Measurements from ENCODE around the gene MRPL20. TPM values are rescaled to one million over a fixed set of nuclear protein-coding genes. Genes with fewer than 3 reads are reported as not detected.

MRPL20 gene
- total RNA-seq, 1 donor from 2014 or later, result 86.9 TPM

DNA sequence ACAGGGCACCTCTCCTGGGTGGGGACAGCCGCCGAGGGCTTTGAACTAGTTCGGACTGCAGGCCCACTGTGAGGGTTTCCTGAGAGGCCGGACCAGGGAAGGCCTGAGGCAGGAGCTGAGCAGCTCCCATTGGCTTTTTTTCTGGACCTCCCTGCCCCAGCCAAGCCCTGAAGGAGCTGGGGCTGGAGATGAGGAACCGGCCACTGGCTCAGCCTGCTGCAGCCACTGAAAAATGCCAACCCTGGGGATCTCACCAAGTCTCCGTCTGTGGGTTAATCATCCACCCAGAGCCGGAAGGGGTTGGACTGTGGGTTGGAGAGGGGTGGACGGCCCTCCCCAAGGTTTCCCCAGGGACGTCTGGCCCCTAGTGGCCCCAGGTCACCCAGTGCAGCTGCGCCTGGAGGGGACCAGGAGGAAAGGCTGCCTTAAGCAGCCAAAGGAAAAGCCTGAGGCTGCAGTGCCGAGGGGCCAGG lies 30.8 kb upstream of the MRPL20 start:
- no peaks in the 10 kb centered on the region for H3K27me3 Mint-ChIP-seq (ENCODE audit: unreplicated experiment)
- DNase-seq (ENCODE audit: extremely low spot score, unreplicated experiment), result no peak

DNA sequence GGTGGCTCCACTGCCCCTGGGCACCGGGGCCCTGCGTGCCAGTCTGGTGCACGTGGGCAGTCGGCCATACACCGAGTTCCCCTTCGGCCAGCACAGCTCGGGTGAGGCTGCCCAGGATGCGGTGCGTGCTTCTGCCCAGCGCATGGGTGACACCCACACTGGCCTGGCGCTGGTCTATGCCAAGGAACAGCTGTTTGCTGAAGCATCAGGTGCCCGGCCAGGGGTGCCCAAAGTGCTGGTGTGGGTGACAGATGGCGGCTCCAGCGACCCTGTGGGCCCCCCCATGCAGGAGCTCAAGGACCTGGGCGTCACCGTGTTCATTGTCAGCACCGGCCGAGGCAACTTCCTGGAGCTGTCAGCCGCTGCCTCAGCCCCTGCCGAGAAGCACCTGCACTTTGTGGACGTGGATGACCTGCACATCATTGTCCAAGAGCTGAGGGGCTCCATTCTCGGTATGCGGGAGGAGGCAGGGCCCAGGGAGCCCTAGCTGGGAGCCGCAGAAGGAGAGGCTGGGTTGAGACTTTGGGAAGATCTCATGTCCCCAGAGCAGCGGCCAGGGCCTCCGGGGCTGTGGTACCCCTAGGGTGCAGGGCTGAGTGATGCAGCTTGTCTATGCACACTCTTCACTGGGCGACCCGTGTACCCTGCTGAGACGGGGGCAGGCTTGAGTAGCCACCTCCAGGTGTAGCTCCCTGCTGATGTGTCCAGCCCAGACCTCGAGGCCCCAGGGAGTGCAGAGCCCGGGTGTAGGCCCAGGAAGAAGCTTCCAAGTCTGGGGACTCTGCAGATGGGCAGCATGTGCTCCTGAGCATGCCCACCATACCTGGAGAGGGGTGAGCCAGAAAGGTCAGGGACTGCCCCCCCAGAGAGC lies 30.2 kb upstream of the MRPL20 start:
- H3K4me3 Mint-ChIP-seq (ENCODE audit: unreplicated experiment), result no peak overlapping the region
- no peak for DNase-seq (ENCODE audit: extremely low spot score, unreplicated experiment)
- TF ChIP-seq, protein P1, sequence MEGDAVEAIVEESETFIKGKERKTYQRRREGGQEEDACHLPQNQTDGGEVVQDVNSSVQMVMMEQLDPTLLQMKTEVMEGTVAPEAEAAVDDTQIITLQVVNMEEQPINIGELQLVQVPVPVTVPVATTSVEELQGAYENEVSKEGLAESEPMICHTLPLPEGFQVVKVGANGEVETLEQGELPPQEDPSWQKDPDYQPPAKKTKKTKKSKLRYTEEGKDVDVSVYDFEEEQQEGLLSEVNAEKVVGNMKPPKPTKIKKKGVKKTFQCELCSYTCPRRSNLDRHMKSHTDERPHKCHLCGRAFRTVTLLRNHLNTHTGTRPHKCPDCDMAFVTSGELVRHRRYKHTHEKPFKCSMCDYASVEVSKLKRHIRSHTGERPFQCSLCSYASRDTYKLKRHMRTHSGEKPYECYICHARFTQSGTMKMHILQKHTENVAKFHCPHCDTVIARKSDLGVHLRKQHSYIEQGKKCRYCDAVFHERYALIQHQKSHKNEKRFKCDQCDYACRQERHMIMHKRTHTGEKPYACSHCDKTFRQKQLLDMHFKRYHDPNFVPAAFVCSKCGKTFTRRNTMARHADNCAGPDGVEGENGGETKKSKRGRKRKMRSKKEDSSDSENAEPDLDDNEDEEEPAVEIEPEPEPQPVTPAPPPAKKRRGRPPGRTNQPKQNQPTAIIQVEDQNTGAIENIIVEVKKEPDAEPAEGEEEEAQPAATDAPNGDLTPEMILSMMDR (IDR thresholded peaks at IDR 0.05), result no peak
- no peaks in the 10 kb centered on the region for H3K36me3 Mint-ChIP-seq (ENCODE audit: unreplicated experiment)
- no peak overlapping the region for H3K27ac Mint-ChIP-seq (ENCODE audit: unreplicated experiment)
- no peaks in the 10 kb centered on the region for H3K9me3 Mint-ChIP-seq (ENCODE audit: unreplicated experiment)
- H3K4me1 Mint-ChIP-seq (ENCODE audit: unreplicated experiment), result peaks cover 30% of the 10 kb centered on the region
- H3K27me3 Mint-ChIP-seq (ENCODE audit: unreplicated experiment), result no peaks in the 10 kb centered on the region

More for the DNA sequence above, 30.8 kb upstream of the MRPL20 start:
- H3K9me3 Mint-ChIP-seq (ENCODE audit: unreplicated experiment), result no peaks in the 10 kb centered on the region
- no peaks in the 10 kb centered on the region for H3K36me3 Mint-ChIP-seq (ENCODE audit: unreplicated experiment)
- no peak overlapping the region for H3K27ac Mint-ChIP-seq (ENCODE audit: unreplicated experiment)
- H3K4me1 Mint-ChIP-seq (ENCODE audit: unreplicated experiment), result peaks cover 24% of the 10 kb centered on the region
- H3K4me3 Mint-ChIP-seq (ENCODE audit: unreplicated experiment), result no peak overlapping the region
- TF ChIP-seq, protein P1 (IDR thresholded peaks at IDR 0.05), result no peak

DNA sequence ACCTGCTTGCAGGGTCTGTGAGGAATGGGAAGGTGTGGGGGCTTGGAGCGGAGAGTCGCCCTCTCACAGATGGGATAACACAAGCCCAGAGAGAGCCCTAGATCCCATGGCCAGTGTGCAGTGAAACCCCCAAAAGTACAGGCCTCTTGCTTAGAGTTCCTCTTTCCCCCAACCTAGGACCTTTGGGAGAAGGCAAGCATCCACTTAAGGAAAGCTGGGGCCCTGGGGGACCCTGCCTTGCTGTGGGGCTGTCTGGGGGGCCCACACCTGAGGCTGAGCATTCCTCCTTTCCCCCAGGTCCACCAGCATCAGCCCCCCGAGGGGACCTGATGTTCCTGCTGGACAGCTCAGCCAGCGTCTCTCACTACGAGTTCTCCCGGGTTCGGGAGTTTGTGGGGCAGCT lies 29.5 kb upstream of the MRPL20 start:
- TF ChIP-seq, protein P1 (IDR thresholded peaks at IDR 0.05), result no peak
- Mint-ChIP-seq H3K4me3 (ENCODE audit: unreplicated experiment) (peak overlapping the region; percentile 59), H3K27ac (ENCODE audit: unreplicated experiment) (no peak overlapping the region), H3K4me1 (ENCODE audit: unreplicated experiment) (peaks cover 35% of the 10 kb centered on the region), H3K9me3 (ENCODE audit: unreplicated experiment) (no peaks in the 10 kb centered on the region), H3K27me3 (ENCODE audit: unreplicated experiment) (no peaks in the 10 kb centered on the region), H3K36me3 (ENCODE audit: unreplicated experiment) (no peaks in the 10 kb centered on the region)
- DNase-seq (ENCODE audit: extremely low spot score, unreplicated experiment), result no peak

DNA sequence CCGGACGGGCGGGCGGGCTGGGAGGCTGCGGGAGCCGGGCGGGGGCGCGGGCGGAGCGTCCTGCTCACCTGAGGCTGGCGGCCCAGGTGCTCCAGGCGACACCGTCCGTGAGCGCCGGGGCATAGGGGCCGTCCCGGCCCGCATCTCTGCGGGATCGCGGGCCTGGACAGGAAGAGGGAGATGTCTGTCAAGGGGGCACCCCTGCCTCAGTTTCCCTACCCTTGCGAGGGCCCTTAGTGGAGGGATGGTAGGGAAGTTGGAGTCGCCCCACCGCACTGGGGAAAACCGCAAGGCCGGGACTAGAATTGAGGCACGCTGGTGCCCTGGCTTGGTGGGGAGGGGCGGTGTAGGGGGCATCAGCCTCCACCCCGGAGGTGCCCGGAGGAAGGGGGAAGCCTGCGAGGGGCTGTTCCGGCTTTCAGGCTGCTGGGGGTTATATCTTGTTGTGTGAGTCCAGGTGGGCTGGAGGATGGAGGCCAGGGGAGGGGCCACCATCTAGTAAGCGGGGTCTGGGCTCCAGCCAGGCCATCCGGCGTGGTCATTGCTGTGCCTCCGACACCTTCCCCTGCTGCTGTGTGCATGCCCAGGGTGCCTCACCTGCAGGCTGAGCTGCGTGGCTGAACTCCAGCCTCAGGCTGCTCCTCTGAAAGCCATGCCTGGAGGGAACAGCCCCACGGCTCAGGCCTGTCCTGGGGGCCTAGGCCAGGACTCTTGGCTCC lies 29.0 kb upstream of the MRPL20 start:
- Mint-ChIP-seq H3K4me1 (ENCODE audit: unreplicated experiment) (peaks cover 40% of the 10 kb centered on the region), H3K36me3 (ENCODE audit: unreplicated experiment) (no peaks in the 10 kb centered on the region), H3K9me3 (ENCODE audit: unreplicated experiment) (no peaks in the 10 kb centered on the region), H3K27ac (ENCODE audit: unreplicated experiment) (no peak overlapping the region), H3K4me3 (ENCODE audit: unreplicated experiment) (peak overlapping the region; percentile 59), H3K27me3 (ENCODE audit: unreplicated experiment) (no peaks in the 10 kb centered on the region)
- TF ChIP-seq, protein P1 (IDR thresholded peaks at IDR 0.05), result no peak
- DNase-seq (ENCODE audit: extremely low spot score, unreplicated experiment), result no peak
